GM12878 (cell line): Measurements from ENCODE around the gene PLVAP. TPM values are rescaled to one million over a fixed set of nuclear protein-coding genes. Genes with fewer than 3 reads are reported as not detected.

ENCODE experiments used
- ASH2L ChIP-seq: fragments of 300-600, 200-600 bp; sonication (generic); IDR thresholded peaks from 2 replicates; pipeline ENCODE4 v1.6.1; 2017; ENCODE audit warnings: low read depth, mild to moderate bottlenecking, borderline replicate concordance
- CBX3 ChIP-seq: fragments of 200-600 bp; sonication (generic); IDR thresholded peaks from 2 replicates; pipeline ENCODE4 v1.6.1; 2016; ENCODE audit warnings: low read depth, borderline replicate concordance
- CREM ChIP-seq: IDR thresholded peaks from 2 replicates; pipeline ENCODE4 v1.6.1; 2014; ENCODE audit warnings: antibody characterized with exemption, low read depth
- DPF2 ChIP-seq: fragments of 450-650 bp; IDR thresholded peaks from 2 replicates; pipeline ENCODE4 v1.6.1; 2017; ENCODE audit warnings: mild to moderate bottlenecking
- ETV6 ChIP-seq, 2 experiments: fragments of 450-650 bp in 1 of 2; IDR thresholded peaks in 1 of 2; conservative IDR thresholded peaks in 1 of 2; 2 replicates each; pipeline ENCODE4 v1.6.1; 2014; ENCODE audit warnings: antibody characterized with exemption in 1 of 2, borderline replicate concordance in 1 of 2, low read depth in 1 of 2, mild to moderate bottlenecking in 1 of 2, moderate library complexity in 1 of 2
- FOXK2 ChIP-seq: fragments of 450-650 bp; IDR thresholded peaks from 2 replicates; pipeline ENCODE4 v1.6.1; 2017; ENCODE audit warnings: mild to moderate bottlenecking, moderate library complexity
- HCFC1 ChIP-seq: fragments of 150-350 bp; IDR thresholded peaks from 2 replicates; pipeline ENCODE4 v1.6.1; 2014; ENCODE audit warnings: low read length
- HDAC2 ChIP-seq: fragments of 200-600 bp; sonication (generic); IDR thresholded peaks from 2 replicates; pipeline ENCODE4 v1.6.1; 2017
- HDAC6 ChIP-seq: fragments of 200-600 bp; sonication (generic); IDR thresholded peaks from one replicate; pipeline ENCODE4 v1.8.0; 2017; ENCODE audit warnings: antibody characterized with exemption; ENCODE audit not compliant: unreplicated experiment
- KDM1A ChIP-seq: fragments of 200-600 bp; sonication (generic); IDR thresholded peaks from 2 replicates; pipeline ENCODE4 v1.6.1; 2016; ENCODE audit warnings: borderline replicate concordance
- MEF2A ChIP-seq: IDR thresholded peaks from 2 replicates; pipeline ENCODE4 v1.6.1; 2011; ENCODE audit warnings: low read depth, mild to moderate bottlenecking, low read length, moderate library complexity; ENCODE audit not compliant: insufficient read depth
- MTA2 ChIP-seq: fragments of 450-650 bp; IDR thresholded peaks from 2 replicates; pipeline ENCODE4 v1.6.1; 2016; ENCODE audit warnings: low read depth, mild to moderate bottlenecking, moderate library complexity
- MYC ChIP-seq: IDR thresholded peaks from 2 replicates; pipeline ENCODE4 v1.6.1; 2011; ENCODE audit warnings: mild to moderate bottlenecking, low read length, moderate library complexity, inconsistent platforms; ENCODE audit not compliant: insufficient read depth, insufficient replicate concordance, insufficient read length, severe bottlenecking
- NFXL1 ChIP-seq: fragments of 450-650 bp; IDR thresholded peaks from 2 replicates; pipeline ENCODE4 v1.6.1; 2017; ENCODE audit warnings: antibody characterized with exemption, mild to moderate bottlenecking, borderline replicate concordance
- NR2C2 ChIP-seq: IDR thresholded peaks from 2 replicates; pipeline ENCODE4 v1.6.1; 2011; ENCODE audit warnings: borderline replicate concordance, low read depth; ENCODE audit not compliant: control insufficient read depth, insufficient read length
- NRF1 ChIP-seq: conservative IDR thresholded peaks from 2 replicates; pipeline ENCODE4 v1.6.1; 2011; ENCODE audit warnings: mild to moderate bottlenecking, low read depth, low read length, improper control_type of control experiment
- POLR2AphosphoS2 ChIP-seq: IDR thresholded peaks from 2 replicates; pipeline ENCODE4 v1.6.1; 2011; ENCODE audit warnings: low read depth, mild to moderate bottlenecking, low read length, improper control_type of control experiment, moderate library complexity
- SMAD5 ChIP-seq: IDR thresholded peaks from 2 replicates; pipeline ENCODE4 v1.6.1; 2016; ENCODE audit warnings: antibody characterized with exemption, low read depth
- SMARCA5 ChIP-seq: fragments of 450-650 bp; IDR thresholded peaks from 2 replicates; pipeline ENCODE4 v1.6.1; 2017; ENCODE audit warnings: mild to moderate bottlenecking
- SPI1 ChIP-seq: IDR thresholded peaks from 2 replicates; pipeline ENCODE4 v1.6.1; 2011; ENCODE audit warnings: low read depth, mild to moderate bottlenecking, low read length, moderate library complexity, borderline replicate concordance; ENCODE audit not compliant: insufficient read depth
- TARDBP ChIP-seq: IDR thresholded peaks from 2 replicates; pipeline ENCODE4 v1.6.1; 2016; ENCODE audit warnings: borderline replicate concordance
- ZBED1 ChIP-seq: IDR thresholded peaks from 2 replicates; pipeline ENCODE4 v1.6.1; 2016; ENCODE audit warnings: borderline replicate concordance
- ZSCAN29 ChIP-seq: fragments of 450-650 bp; IDR thresholded peaks from 2 replicates; pipeline ENCODE4 v1.6.1; 2017; ENCODE audit warnings: mild to moderate bottlenecking, moderate library complexity
- polyA plus RNA-seq, 11 experiments: library from polyadenylated mRNA; depleted of rRNA in 4 of 11; unstranded in 6 of 11; stranded (reverse) in 5 of 11; fragments of >200 nt; fragmentation: Nextera tagmentation in 4 of 11; fragmentation: Illumina TruSeq in 1 of 11; extraction: Ambion mirVana in 4 of 11; extraction: Trizol in 1 of 11; gene quantifications; 1 replicate in 1 of 11; 2 replicates in 10 of 11; pipeline versions ENCODE4 v1.2.1 to v1.2.3, GENCODE V29; 2011 to 2016; ENCODE audit warnings: inconsistent platforms in 2 of 11, missing spikeins in 2 of 11, low read depth in 1 of 11
- total RNA-seq, 4 experiments: library from RNA; depleted of rRNA in 3 of 4; stranded (reverse); fragments of >200 nt in 3 of 4; fragmentation: Illumina TruSeq in 1 of 4; extraction: Trizol in 1 of 4; gene quantifications; 2 replicates each; pipeline versions ENCODE4 v1.2.1 to v1.2.3, GENCODE V29; 2013 to 2021
- TF ChIP-seq, protein P1 (sequence below): IDR thresholded peaks from 2 replicates; pipeline ENCODE4 v1.6.1; 2012; ENCODE audit warnings: low read depth, low read length, improper control_type of control experiment
- TF ChIP-seq, protein P2 (sequence below): IDR thresholded peaks from 2 replicates; pipeline ENCODE4 v1.6.1; 2011; ENCODE audit warnings: borderline replicate concordance, low read depth, mild to moderate bottlenecking, moderate library complexity, low read length; ENCODE audit not compliant: insufficient read depth, poor library complexity, severe bottlenecking
- TF ChIP-seq, protein P3 (sequence below): fragments of 450-650 bp; IDR thresholded peaks from 2 replicates; pipeline ENCODE4 v1.6.1; 2018; ENCODE audit warnings: mild to moderate bottlenecking, low read depth, moderate library complexity; ENCODE audit not compliant: partially characterized antibody

Gene PLVAP
- total and polyA plus RNA-seq, 10 of the 15 experiments (the other 5 are each of a cell fraction or from before 2014, with no cell fraction given) = 0.03 to 0.54 (median 0.06) TPM; not detected in 4

DNA sequence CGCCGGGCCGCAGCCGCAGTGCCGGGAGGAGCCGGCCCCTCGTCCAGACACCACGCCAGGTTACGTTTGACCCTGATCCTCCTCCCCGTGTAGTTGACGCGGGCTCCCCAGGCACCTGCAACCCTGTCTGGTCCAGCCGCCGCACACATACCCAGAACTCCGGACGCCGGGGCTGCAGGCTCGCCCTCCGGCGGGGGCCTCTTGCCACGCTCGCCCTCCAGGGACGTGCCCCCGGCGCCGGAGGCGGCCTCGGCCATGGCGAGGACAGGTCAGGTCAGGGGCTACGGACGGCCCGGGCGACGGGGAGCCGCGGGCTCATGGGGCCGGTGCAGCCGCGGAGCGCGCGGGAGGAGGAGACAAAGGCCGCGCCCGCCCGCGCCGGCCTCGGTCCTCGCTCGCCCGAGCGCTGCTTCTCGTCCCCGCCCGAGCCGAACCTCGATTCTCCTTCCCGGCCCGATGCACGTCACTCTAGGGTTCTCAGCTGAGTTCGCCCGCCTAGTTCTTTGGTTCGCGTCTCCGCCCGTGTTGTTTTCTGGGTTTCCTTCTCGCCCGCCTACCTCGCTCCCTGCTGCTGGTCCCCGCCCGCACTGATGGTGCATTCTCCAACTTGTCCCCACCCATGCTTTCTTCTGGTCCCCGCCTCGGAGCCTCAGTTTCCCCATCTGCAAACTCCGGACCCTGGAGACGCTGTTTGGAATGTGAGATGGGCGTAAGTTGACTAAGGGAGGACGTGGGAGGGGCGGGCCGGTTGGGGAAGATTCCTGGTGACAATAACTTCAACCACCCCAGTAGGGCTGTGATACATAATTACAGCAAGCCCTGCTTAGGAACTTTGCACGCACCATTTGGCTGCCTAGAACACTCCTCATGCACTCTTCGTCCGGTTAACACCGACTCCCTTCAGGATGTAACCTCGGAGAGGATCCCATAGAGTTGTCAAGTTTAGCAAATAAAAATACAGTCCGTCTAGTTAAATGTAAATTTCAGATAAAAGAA, 42.4 kb downstream of the PLVAP start, which contains the start of gene ANO8 (continued):
- TF ChIP-seq FOXK2 = no peak
- TF ChIP-seq ZBED1 = no peak
- TF ChIP-seq POLR2AphosphoS2 = no peak
- TF ChIP-seq NFXL1 = no peak
- TF ChIP-seq CREM = peak; percentile 91
- TF ChIP-seq SMAD5 = no peak
- no peak for TF ChIP-seq CBX3
- peak; percentile 77 for TF ChIP-seq SMARCA5
- TF ChIP-seq MYC = no peak
- no peak for TF ChIP-seq MTA2
- 0 out of 2 replicates have a peak, but pooled peaks have one; percentile 61 for TF ChIP-seq ZSCAN29
- no peak for TF ChIP-seq NRF1
- no peak for TF ChIP-seq KDM1A
- 0 out of 2 replicates have a peak, but pooled peaks have one; percentile 4 for TF ChIP-seq TARDBP
- no peak for TF ChIP-seq ETV6 (conservative IDR thresholded peaks at IDR 0.05 in 1 of 2, IDR thresholded peaks at IDR 0.05 in 1 of 2; ENCODE audit: borderline replicate concordance in 1 of 2, low read depth in 1 of 2)
- TF ChIP-seq HDAC6 = no peak
- no peak for TF ChIP-seq SPI1
- TF ChIP-seq, protein P1, sequence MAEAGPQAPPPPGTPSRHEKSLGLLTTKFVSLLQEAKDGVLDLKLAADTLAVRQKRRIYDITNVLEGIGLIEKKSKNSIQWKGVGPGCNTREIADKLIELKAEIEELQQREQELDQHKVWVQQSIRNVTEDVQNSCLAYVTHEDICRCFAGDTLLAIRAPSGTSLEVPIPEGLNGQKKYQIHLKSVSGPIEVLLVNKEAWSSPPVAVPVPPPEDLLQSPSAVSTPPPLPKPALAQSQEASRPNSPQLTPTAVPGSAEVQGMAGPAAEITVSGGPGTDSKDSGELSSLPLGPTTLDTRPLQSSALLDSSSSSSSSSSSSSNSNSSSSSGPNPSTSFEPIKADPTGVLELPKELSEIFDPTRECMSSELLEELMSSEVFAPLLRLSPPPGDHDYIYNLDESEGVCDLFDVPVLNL = 0 out of 2 replicates have a peak, but pooled peaks have one; percentile 36
- TF ChIP-seq, protein P2, sequence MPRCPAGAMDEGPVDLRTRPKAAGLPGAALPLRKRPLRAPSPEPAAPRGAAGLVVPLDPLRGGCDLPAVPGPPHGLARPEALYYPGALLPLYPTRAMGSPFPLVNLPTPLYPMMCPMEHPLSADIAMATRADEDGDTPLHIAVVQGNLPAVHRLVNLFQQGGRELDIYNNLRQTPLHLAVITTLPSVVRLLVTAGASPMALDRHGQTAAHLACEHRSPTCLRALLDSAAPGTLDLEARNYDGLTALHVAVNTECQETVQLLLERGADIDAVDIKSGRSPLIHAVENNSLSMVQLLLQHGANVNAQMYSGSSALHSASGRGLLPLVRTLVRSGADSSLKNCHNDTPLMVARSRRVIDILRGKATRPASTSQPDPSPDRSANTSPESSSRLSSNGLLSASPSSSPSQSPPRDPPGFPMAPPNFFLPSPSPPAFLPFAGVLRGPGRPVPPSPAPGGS = no peak
- peak; percentile 39; the same call in 1 of the 2 replicates for TF ChIP-seq HCFC1
- peak; percentile 89 for TF ChIP-seq DPF2
- no peak for TF ChIP-seq HDAC2
- no peak for TF ChIP-seq NR2C2
- TF ChIP-seq ASH2L = no peak
- TF ChIP-seq MEF2A = no peak
- TF ChIP-seq, protein P3, sequence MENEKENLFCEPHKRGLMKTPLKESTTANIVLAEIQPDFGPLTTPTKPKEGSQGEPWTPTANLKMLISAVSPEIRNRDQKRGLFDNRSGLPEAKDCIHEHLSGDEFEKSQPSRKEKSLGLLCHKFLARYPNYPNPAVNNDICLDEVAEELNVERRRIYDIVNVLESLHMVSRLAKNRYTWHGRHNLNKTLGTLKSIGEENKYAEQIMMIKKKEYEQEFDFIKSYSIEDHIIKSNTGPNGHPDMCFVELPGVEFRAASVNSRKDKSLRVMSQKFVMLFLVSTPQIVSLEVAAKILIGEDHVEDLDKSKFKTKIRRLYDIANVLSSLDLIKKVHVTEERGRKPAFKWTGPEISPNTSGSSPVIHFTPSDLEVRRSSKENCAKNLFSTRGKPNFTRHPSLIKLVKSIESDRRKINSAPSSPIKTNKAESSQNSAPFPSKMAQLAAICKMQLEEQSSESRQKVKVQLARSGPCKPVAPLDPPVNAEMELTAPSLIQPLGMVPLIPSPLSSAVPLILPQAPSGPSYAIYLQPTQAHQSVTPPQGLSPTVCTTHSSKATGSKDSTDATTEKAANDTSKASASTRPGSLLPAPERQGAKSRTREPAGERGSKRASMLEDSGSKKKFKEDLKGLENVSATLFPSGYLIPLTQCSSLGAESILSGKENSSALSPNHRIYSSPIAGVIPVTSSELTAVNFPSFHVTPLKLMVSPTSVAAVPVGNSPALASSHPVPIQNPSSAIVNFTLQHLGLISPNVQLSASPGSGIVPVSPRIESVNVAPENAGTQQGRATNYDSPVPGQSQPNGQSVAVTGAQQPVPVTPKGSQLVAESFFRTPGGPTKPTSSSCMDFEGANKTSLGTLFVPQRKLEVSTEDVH = no peak
